HG03095 (cell line): ENCODE results near the gene NPC1L1.
"Not testable (repeated sequence)": the region's sequence is repeated elsewhere in the genome, so short reads cannot be mapped to it uniquely, and the experiment has no call there.

Experiments
- ATAC-seq: cut with Tn5 transposase; IDR thresholded peaks from one replicate; pipeline ENCODE4 v1.9.1; 2021; ENCODE audit warnings: moderate library complexity; ENCODE audit not compliant: unreplicated experiment

Gene NPC1L1

GRCh38 chr7:44511236-44511635 lies 29.9 kb downstream of the NPC1L1 start:
- no peak for ATAC-seq

GRCh38 chr7:44508328-44509030 lies 32.7 kb downstream of the NPC1L1 start:
- ATAC-seq = no peak

GRCh38 chr7:44506592-44507288 lies 34.4 kb downstream of the NPC1L1 start:
- not testable (repeated sequence) for ATAC-seq

- no peak for ATAC-seq
Measured at GRCh38 chr7:44505595-44505994, 35.5 kb downstream of the NPC1L1 start.

- no peak for ATAC-seq
Measured at GRCh38 chr7:44498230-44498954, 42.7 kb downstream of the NPC1L1 start.

GRCh38 chr7:44497155-44498027 lies 43.7 kb downstream of the NPC1L1 start:
- ATAC-seq = no peak

- ATAC-seq = no peak
Measured at GRCh38 chr7:44496385-44496784, 44.7 kb downstream of the NPC1L1 start.

GRCh38 chr7:44494960-44495359 lies 46.2 kb downstream of the NPC1L1 start:
- no peak for ATAC-seq

GRCh38 chr7:44491229-44491628 lies 49.9 kb downstream of the NPC1L1 start:
- no peak for ATAC-seq

- ATAC-seq = peak; percentile 83
Measured at GRCh38 chr7:44490351-44491200, 50.6 kb downstream of the NPC1L1 start, which contains the start of gene NUDCD3. NUDCD3 (minus strand) TSS chr7:44490658; CDS start chr7:44490600, 58 bp downstream.

GRCh38 chr7:44489955-44490350 lies 51.2 kb downstream of the NPC1L1 start:
- peak; percentile 27 for ATAC-seq

GRCh38 chr7:44488955-44489354 lies 52.2 kb downstream of the NPC1L1 start:
- no peak for ATAC-seq

- no peak for ATAC-seq
Measured at GRCh38 chr7:44486693-44487092, 54.4 kb downstream of the NPC1L1 start.

GRCh38 chr7:44486001-44486400 lies 55.1 kb downstream of the NPC1L1 start:
- no peak for ATAC-seq

GRCh38 chr7:44484482-44485313 lies 56.4 kb downstream of the NPC1L1 start:
- ATAC-seq = no peak

- ATAC-seq = no peak
Measured at GRCh38 chr7:44482502-44483485, 58.3 kb downstream of the NPC1L1 start.

- no peak for ATAC-seq
Measured at GRCh38 chr7:44477938-44478337, 63.2 kb downstream of the NPC1L1 start.
